Colonic mucosa (tissue), 4 donors: ENCODE data around the gene UQCRFS1. TPM values are rescaled to one million over a fixed set of nuclear protein-coding genes. Genes with fewer than 3 reads are reported as not detected.

Experiments used
- DNase-seq: peaks from one replicate; pipeline ENCODE4 v3.0.0-alpha.2; 2020
- H3K27ac ChIP-seq: fragments of 200-600 bp; one replicate; pipeline ENCODE4 v1.8.0; 2021
- H3K27me3 ChIP-seq: fragments of 200-600 bp; one replicate; pipeline ENCODE4 v1.8.0; 2021
- H3K36me3 ChIP-seq: fragments of 200-600 bp; one replicate; pipeline ENCODE4 v1.8.0; 2021
- H3K4me1 ChIP-seq: fragments of 200-600 bp; one replicate; pipeline ENCODE4 v1.8.0; 2021; ENCODE audit warnings: mild to moderate bottlenecking
- H3K4me3 ChIP-seq: fragments of 200-600 bp; one replicate; pipeline ENCODE4 v1.8.0; 2021
- H3K9ac ChIP-seq, 2 donors: one replicate each; pipeline ENCODE4 v1.7.0; 2013; ENCODE audit warnings: control low read depth in 2 of 2, low read depth in 2 of 2, low read length in 2 of 2
- H3K9me3 ChIP-seq: fragments of 200-600 bp; one replicate; pipeline ENCODE4 v1.8.0; 2021
- intact Hi-C: fragments of 100-400 bp; cut with DNase I; formaldehyde crosslinking; loops from one replicate; pipeline ENCODE4 v1.14.1; 2022
- total RNA-seq, 2 donors: library from RNA; stranded (reverse); fragmentation: NEBNext Ultra II Directional in 1 of 2; extraction: Animal tissue kit (Norgen Biotek cat#: 25700) in 1 of 2; gene quantifications; one replicate each; pipeline ENCODE4 v1.2.1, GENCODE V29; 2021
- TF ChIP-seq, protein P1 (sequence below): fragments of 200-600 bp; IDR thresholded peaks from one replicate; pipeline ENCODE4 v1.8.0; 2022; ENCODE audit warnings: antibody characterized with exemption, mild to moderate bottlenecking
- donor health status: healthy.
- donor health status: DM: no; HTN: no; CAD: no.
- donor health status: DM: no; HTN: no; CAD: no.

The UQCRFS1 gene
- total RNA-seq, 2 donors from 2014 or later = 93.6 to 103 TPM

DNA sequence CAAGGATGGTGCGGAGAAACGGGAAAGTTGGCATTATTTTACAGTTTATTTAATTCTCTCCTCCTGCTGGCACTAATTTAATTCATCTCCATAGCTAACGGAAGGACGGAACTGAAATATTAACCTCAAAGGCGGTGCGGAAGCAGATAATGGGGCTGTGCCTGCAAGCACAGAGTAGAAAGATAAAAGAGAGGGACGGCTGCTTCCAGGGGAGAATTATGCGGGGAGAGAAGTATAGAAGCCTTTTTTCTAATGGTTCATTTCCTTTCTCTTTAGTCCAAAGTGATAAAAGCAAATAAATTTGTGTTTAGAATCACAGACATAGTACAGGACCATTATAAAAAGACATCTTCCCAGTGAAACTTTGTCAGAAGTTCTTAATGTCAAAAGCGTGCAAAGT is 34.5 kb upstream of the UQCRFS1 start:
- Histone ChIP-seq H3K27me3 (no peaks in the 10 kb centered on the region), H3K4me1 (no peaks in the 10 kb centered on the region), H3K9me3 (no peaks in the 10 kb centered on the region), H3K27ac (no peak overlapping the region), H3K9ac (no peak overlapping the region), H3K4me3 (no peak overlapping the region), H3K36me3 (no peaks in the 10 kb centered on the region)
- intact Hi-C loops = no loop called here
- TF ChIP-seq, protein P1, sequence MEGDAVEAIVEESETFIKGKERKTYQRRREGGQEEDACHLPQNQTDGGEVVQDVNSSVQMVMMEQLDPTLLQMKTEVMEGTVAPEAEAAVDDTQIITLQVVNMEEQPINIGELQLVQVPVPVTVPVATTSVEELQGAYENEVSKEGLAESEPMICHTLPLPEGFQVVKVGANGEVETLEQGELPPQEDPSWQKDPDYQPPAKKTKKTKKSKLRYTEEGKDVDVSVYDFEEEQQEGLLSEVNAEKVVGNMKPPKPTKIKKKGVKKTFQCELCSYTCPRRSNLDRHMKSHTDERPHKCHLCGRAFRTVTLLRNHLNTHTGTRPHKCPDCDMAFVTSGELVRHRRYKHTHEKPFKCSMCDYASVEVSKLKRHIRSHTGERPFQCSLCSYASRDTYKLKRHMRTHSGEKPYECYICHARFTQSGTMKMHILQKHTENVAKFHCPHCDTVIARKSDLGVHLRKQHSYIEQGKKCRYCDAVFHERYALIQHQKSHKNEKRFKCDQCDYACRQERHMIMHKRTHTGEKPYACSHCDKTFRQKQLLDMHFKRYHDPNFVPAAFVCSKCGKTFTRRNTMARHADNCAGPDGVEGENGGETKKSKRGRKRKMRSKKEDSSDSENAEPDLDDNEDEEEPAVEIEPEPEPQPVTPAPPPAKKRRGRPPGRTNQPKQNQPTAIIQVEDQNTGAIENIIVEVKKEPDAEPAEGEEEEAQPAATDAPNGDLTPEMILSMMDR = no peak
- no peak for DNase-seq

DNA sequence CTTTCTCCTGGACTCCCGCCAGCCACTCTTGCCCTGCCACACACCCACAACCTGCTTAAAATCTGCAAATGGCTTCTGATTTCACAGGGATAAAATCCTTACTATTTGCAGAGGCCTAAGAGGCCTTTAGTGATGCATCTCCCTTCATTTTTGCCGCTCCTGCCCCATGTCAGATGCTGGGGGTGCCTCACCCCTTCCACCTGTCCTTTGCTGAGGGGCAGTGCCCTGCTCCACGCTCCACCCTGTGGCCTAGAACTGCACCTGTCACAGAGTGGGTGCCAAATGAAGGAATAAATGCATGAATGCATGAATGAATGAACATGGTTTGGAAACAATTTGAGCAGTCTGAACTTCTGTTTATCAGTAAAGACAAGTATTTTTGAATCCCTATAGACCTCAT is 34.1 kb upstream of the UQCRFS1 start:
- TF ChIP-seq, protein P1 = no peak
- no peak overlapping the region for H3K27ac ChIP-seq
- no peaks in the 10 kb centered on the region for H3K36me3 ChIP-seq
- H3K9ac ChIP-seq = no peak overlapping the region
- no peak overlapping the region for H3K4me3 ChIP-seq
- H3K9me3 ChIP-seq = no peaks in the 10 kb centered on the region
- no peaks in the 10 kb centered on the region for H3K4me1 ChIP-seq
- DNase-seq = no peak
- H3K27me3 ChIP-seq = no peaks in the 10 kb centered on the region
- intact Hi-C loops = no loop called here

DNA sequence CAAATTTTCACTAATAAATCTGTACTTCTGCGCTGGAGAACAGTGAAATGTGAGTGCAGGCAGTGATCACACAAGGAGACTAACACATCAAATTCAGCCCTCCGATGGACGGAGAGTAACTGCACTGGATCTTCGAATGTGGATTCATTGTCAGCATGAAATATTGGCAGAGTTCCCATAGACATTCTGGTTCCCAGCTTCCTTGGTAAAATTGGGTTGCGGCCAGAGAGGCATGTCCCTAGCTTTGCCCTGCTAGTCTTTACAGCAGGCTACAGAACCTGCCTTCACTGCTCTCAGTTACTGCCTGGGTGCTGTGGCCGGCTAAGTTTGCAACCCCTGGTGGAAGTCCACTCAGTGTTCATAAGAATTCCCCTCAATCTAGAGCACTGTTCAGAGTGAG is 32.3 kb upstream of the UQCRFS1 start:
- no peak overlapping the region for H3K4me3 ChIP-seq
- no peak overlapping the region for H3K9ac ChIP-seq
- no peaks in the 10 kb centered on the region for H3K4me1 ChIP-seq
- TF ChIP-seq, protein P1 = no peak
- intact Hi-C loops = no loop called here
- H3K36me3 ChIP-seq = no peaks in the 10 kb centered on the region
- no peak for DNase-seq
- no peaks in the 10 kb centered on the region for H3K27me3 ChIP-seq
- H3K27ac ChIP-seq = no peak overlapping the region
- no peaks in the 10 kb centered on the region for H3K9me3 ChIP-seq

DNA sequence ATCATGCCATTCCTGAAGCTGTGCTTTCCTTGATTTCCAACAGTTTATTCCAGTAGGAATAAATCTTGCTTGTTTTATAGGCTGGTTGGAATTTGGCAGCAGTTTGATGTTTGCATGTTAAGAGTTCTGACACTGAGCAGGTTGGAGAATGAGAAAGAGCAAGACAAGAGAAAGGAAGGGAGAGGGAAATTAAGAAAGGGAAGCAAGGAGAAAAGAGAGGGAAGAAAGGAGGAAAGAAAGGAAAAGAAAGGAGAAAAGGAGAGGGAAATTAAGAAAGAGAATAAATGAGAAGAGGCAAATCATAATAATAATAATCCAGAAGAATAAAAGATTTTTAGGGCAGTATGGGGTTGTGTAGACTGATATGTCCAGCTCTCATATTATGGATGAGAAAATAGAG is 28.4 kb upstream of the UQCRFS1 start:
- no peaks in the 10 kb centered on the region for H3K9me3 ChIP-seq
- no peak overlapping the region for H3K27ac ChIP-seq
- intact Hi-C loops = no loop called here
- TF ChIP-seq, protein P1 = no peak
- no peaks in the 10 kb centered on the region for H3K4me1 ChIP-seq
- no peak for DNase-seq
- no peak overlapping the region for H3K9ac ChIP-seq
- H3K27me3 ChIP-seq = no peaks in the 10 kb centered on the region
- no peaks in the 10 kb centered on the region for H3K36me3 ChIP-seq
- no peak overlapping the region for H3K4me3 ChIP-seq

DNA sequence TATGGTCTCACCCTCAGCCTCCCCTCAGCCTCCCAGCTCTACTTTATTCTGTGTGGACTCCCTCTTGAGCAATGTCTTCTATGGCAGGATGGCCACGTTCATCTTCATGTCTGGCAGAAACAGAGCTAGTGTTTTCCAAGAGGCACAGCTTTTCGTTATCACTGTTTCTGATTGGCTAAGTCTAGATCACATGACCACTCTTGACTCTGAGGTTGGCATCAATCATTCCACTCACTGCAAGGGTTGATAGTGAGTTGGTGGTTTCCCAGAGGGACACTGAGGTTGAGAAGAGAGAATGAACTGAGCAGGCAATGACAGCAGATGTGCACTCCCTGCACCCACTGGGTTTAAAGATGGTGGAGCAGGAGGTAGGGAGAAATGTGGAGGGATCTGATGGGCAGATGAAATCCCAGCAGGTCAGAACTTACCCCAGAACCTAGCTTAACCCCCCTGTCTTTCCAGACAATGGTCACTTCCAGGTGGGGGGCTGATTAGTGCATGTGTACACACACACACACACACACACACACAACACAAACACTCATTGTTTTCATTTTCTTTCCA is 26.3 kb upstream of the UQCRFS1 start:
- intact Hi-C loops = no loop called here

More for the DNA sequence above, 26.3 kb upstream of the UQCRFS1 start:
- Histone ChIP-seq H3K36me3 (no peaks in the 10 kb centered on the region), H3K4me3 (no peak overlapping the region), H3K4me1 (no peaks in the 10 kb centered on the region), H3K9me3 (no peaks in the 10 kb centered on the region), H3K27me3 (no peaks in the 10 kb centered on the region), H3K27ac (no peak overlapping the region), H3K9ac (no peak overlapping the region)
- TF ChIP-seq, protein P1 = no peak
- no peak for DNase-seq
